ENCODE results near the gene PEAR1.

The PEAR1 gene

GRCh38 chr1:156881101-156881500, 12.4 kb upstream of the PEAR1 start:
- DNase-seq (ENCODE audit: low read depth in 2 of 2, low spot score in 1 of 2) = no peak

DNA sequence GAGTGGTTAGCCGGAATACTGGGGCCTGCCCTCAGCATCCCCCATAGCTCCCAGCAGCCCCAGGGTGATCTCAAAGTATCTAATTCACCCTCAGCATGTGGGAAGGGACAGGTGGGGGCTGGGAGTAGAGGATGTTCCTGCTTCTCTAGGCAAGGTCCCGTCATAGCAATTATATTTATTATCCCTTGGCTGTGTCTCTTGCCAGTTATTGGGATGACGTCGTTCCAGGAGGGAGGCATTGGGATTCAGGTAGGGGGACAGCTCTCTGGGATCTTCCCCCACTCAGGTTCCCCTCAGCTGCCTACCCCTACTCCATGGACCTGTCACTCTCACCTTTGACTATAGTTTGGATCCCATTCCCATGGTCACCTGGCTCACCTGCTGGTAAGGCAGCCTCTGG, 11.9 kb upstream of the PEAR1 start:
- DNase-seq (ENCODE audit: low read depth in 2 of 2, low spot score in 1 of 2) = no peak

- no peak for DNase-seq (ENCODE audit: low read depth in 2 of 2, low spot score in 1 of 2)
Measured at GRCh38 chr1:156882543-156882942, 11.0 kb upstream of the PEAR1 start.

DNA sequence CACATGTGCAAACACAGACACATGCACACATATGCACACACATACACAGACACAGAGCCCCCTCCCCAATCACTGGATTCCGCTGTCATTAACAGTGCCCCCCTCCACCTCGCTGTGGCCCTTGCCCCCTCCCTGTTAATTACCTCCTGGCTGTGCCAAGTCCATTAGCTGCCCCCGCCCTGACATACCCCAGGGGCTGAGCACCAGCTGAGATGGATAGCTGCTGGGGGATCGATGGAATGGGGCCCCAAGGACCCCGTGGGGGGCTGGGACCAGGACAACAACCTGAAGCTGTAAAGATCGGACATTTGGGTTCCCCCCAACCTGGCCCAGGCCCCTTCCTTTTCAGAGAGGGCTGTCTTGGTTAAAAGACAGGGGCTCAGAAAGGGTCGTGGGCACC, 9.6 kb upstream of the PEAR1 start:
- DNase-seq (ENCODE audit: low read depth in 2 of 2, low spot score in 1 of 2) = no peak

DNA sequence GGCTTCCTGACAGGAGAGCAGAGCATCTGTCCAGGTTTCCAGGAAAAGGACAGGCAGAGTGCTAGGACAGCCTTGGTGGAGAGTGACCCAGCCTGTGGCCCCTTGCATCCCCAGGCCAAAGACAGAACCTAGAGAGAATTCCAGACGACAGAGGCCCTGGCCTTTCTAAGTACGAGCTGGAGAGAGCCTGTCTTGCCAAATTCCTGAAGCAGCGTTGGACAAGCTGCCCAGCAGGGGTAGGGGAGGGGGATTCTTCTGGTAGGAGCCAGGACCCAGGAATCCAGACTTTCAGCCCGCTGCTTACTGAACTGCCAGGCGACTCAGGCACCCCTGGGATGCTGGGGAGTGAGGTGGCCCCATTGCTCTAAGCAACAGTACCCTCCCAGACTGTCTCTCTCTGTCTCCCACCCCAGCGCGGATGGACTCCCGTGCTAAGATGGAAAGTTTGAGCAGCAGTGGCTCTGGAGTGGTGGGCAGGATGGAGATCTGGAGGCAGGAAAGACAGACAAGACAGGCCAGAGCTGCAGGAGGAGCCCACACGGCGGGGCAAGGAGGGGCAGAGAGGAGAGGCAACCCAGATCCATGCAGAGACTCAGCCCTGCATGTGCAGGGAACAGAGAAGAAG, 8.8 kb upstream of the PEAR1 start:
- no peak for DNase-seq (ENCODE audit: low read depth in 2 of 2, low spot score in 1 of 2)

DNA sequence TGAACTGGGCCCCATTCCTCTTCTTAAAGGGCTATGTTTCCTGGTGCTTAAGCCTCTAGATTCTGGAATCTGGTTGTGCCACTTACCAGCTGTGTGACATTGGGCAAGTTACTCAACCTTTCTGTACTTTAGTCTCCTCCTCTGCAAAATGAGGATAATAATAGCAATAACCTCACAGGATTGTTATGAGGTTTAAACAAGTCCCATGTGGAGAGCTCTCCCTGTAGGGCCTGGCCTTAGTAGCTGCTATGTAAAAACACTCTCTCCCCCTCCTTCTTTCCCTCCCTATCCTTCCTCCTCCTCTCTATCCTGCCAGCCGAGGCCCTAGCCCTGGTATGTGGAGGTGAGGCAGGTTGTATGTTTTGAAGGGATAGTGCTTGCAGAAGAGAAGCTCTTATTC, 8.2 kb upstream of the PEAR1 start:
- DNase-seq (ENCODE audit: low read depth in 2 of 2, low spot score in 1 of 2) = no peak

GRCh38 chr1:156885880-156886355, 7.6 kb upstream of the PEAR1 start:
- no peak for DNase-seq (ENCODE audit: low read depth in 2 of 2, low spot score in 1 of 2)

DNA sequence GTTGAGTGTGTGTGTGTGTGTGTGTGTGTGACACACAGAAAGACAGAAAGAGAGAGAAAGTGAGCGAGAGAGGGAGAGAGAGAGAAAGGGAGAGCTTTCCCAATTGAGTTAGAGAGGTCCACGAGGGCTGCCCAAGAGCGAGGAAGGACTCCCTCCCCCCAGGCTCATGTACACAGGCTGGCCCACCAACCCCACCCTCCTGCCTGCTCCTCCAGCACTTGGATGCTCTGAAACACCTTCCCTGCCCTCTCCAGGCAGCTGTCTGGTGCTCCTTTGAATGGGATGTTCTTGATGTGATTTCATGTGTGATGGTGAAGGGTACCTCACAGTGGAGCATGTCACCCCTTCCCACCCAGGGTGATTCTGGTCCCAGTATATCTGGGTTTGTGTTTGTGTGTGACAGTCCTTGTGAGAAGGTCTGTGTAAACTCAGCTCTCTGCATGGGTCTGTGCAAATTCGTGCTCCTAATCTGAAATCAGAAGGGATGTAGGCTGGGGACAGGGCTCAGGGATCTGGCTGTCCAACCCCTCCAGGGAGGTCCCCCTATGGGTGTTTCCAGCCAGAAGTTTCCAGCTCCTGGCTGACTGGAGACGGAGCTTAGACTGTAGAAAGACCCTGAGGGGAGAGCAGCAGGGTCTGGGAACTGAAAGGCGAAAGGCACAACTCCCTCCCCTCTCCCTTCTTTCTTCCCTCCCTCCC, 6.8 kb upstream of the PEAR1 start:
- no peak for DNase-seq (ENCODE audit: low read depth in 2 of 2, low spot score in 1 of 2)

GRCh38 chr1:156887317-156887716, 6.2 kb upstream of the PEAR1 start:
- no peak for DNase-seq (ENCODE audit: low read depth in 2 of 2, low spot score in 1 of 2)

DNA sequence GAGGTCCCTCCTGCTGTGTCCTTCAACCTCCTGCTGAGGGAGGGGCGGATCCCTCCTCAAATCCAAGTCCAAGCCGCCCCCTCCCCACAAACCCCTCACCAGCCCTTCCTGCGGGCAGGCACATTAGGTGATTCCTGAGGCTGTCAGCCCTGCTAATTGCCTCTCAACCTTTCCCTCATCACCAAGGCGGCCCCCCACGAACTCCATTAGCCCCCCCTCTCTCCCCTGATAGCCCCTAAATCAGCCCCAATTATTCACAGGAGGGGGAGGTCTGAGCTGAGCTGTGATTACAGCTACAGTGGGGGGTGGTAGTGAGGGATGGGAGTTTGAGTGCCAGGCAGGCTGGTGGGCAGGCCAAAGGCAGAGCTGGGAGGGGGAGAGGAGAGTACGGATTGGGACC, 5.8 kb upstream of the PEAR1 start:
- no peak for DNase-seq (ENCODE audit: low read depth in 2 of 2, low spot score in 1 of 2)

- DNase-seq (ENCODE audit: low read depth in 2 of 2, low spot score in 1 of 2) = peak; percentile 26 to 28
Measured at GRCh38 chr1:156889802-156890580, 3.5 kb upstream of the PEAR1 start.

- DNase-seq (ENCODE audit: low read depth in 2 of 2, low spot score in 1 of 2) = peak; percentile 61 to 72
Measured at GRCh38 chr1:156892190-156893047, 1.1 kb upstream of the PEAR1 start.

DNA sequence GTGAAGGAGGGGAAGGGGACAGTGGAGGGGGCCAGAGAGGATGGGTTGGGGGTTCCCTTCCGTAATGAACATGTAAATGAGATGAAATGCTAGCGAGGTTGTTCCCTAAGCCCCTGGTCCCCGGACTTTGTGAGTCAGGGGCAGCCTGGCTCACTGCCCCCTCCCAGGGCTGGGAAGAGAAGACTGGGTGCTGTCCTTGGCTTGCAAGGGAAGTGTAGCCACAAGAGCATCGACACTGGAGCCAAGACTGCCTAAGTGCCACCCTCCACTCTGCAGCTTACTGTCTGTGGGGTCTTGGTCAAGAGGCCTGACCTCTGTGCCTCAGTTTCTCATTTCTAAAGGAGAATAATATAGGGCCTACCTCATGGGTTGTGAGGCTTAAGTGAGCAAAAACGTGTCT, 483 bp downstream of the PEAR1 start:
- DNase-seq (ENCODE audit: low read depth in 2 of 2, low spot score in 1 of 2) = no peak

DNA sequence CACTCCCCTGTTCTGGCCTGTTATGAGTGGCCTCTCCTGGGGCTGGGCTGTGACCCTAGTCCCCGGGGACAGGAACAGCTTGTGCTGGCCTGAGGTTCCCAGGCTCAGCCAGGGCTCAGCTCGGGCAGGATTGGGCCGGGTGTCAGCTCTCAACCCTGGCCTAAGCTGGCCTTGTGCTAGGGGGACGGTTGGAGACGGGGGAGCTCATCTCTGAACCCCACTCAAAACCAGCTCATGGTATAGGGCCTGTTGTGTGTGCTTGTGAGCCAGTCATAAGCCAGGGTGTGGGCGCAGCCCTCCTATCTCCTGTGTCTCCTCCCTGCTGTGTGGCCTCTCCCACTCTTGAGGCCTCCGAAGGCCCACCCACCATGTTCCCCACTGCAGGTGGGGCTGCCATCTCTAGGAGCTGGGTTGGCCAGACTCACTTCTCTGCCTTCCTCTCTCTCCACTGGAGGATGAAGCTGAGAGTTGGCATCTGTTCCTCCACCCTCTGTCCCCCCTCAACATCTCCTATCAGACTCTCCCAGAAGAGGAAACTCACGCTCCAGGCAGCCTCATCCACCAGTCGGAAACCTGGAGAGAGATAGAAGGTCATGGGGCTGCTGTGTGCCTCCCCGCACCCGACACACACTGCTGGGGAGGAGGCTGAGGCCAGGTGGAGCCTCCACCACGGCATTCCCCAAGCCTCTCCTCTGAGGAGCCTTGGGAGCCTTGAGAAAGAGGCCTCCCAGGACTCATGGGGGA, 1.4 kb downstream of the PEAR1 start:
- DNase-seq (ENCODE audit: low read depth in 2 of 2, low spot score in 1 of 2) = no peak

DNA sequence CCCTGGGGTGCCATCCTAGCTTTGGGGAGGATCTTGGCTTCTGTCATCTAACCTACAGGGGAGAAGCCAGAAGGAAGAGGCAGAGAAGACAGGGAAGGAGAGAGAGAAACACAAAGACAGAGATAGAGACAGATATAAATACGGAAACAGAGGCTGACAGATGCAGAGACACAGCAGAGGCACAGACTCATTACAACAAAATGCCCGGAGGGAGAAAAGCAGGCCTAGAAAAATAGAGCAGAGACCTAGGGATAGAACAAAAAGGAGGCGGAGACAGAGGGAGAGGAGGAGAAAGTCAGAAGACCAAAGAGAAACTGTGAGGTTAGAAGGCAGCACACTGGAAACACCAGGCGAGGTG, 1.9 kb downstream of the PEAR1 start:
- DNase-seq (ENCODE audit: low read depth in 2 of 2, low spot score in 1 of 2) = no peak

DNA sequence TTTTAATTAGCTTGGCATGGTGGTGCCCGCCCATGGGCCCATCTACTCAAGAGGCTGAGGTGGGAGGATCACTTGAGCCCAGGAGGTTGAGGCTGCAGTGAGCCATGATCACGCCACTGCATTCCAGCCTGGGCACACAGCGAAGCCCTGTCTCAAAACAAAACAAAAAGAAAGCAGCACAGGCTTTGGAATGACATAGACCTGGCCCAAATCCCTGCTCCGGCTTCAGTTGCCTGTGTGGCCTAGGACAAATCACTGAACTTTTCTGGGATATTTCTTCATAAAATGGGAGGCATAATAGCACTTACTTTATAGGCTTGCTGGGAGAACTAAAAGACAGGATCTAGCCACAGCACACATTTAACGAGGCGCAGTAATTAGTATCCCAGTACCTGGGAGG, 2.4 kb downstream of the PEAR1 start:
- no peak for DNase-seq (ENCODE audit: low read depth in 2 of 2, low spot score in 1 of 2)

DNA sequence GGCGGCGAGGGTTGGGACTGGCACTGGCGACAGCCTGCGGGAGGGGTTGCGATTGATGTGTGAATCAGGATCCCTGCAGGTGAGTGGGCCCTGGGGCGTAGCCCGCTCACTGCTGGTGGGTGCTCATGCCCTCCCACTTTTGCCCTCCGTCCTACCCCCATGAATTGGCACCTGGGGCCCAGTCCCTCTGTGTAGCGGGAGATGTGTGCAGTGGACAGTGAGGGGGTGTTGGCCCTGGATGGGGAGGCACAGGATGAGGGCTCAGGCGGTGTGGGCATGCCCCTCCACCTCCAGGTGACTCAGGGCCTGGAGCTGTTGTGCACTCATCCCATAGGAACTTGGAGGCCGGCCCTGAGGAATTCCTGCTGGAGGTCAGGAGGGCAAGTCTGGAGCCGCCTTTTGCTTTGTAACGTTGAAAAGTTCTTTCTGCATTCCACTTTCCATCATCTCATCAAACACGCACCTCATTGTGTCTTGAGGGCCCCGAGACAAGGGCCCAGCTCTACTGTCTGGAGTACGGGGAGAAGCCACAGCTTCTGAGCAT, 3.0 kb downstream of the PEAR1 start:
- DNase-seq (ENCODE audit: low read depth in 2 of 2, low spot score in 1 of 2) = no peak

GRCh38 chr1:156897078-156897825, 3.7 kb downstream of the PEAR1 start:
- DNase-seq (ENCODE audit: low read depth in 2 of 2, low spot score in 1 of 2) = no peak

- DNase-seq (ENCODE audit: low read depth in 2 of 2, low spot score in 1 of 2) = no peak
Measured at GRCh38 chr1:156898161-156898566, 4.6 kb downstream of the PEAR1 start.

Data from stimulated activated CD8-positive, alpha-beta memory T cell treated with anti-CD3 and anti-CD28 coated beads, Interleukin-4, amount 100 ng/mL, for 1 hour (primary cell).